Neural progenitor cell (in vitro differentiated cells): ENCODE results near the gene OTUD3.

ENCODE experiments used
- CTCF ChIP-seq: fragments of 200-600 bp; sonication (generic); IDR thresholded peaks from 2 replicates; pipeline ENCODE4 v1.5.1; 2017; ENCODE audit warnings: antibody characterized with exemption, mild to moderate bottlenecking
- EZH2 ChIP-seq: fragments of 200-600 bp; sonication (generic); IDR thresholded peaks from 2 replicates; pipeline ENCODE4 v1.6.1; 2017; ENCODE audit warnings: antibody characterized with exemption, mild to moderate bottlenecking, moderate library complexity

DNA sequence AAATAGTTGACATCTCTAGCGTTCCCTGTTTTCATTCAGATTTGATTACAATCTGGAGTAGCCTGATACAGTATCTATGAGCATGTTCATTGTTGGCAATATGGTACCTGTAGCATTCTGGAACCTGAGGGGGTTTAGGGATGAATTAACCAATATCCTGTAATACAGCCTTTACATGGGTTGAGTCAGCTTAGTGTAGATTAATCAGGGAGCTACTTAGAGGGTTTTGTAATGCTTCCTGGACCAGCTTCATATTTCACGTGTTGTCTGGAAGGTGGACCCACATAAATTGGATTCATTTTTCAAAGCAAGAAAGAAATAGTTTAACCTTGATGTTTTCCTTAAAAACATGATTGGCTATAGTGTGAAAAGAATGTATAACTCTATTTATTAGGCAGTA is 3.6 kb downstream of the OTUD3 start:
- TF ChIP-seq EZH2 (no peak), CTCF (no peak)
